ENCODE measurements around the gene PLEKHJ1. TPM values are rescaled to one million over a fixed set of nuclear protein-coding genes. Genes with fewer than 3 reads are reported as not detected.

The PLEKHJ1 gene
- total RNA-seq, 1 experiment from 2014 or later = 189 TPM

- ChIA-PET CTCF (interaction anchor here (0.5 to 3.0 kb wide), 11 partner anchors 12 to 127 kb away, joined by 3 to 42 read pairs (median 9); no protein-coding TSS in a partner anchor), POLR2A (no interaction called here)
- peak overlapping the region; percentile 98 for H3K27ac Mint-ChIP-seq
- peak; percentile 89 for DNase-seq (ENCODE audit: low spot score)
- no peaks in the 10 kb centered on the region for H3K9me3 Mint-ChIP-seq
- peak; percentile 61 for ATAC-seq
- H3K27me3 Mint-ChIP-seq (ENCODE audit: low read depth) = no peaks in the 10 kb centered on the region; the same call in 1 of the 2 replicates
- H3K4me3 Mint-ChIP-seq = peak overlapping the region; percentile 59
- H3K36me3 Mint-ChIP-seq = peaks cover 8% of the 10 kb centered on the region
- peaks cover 23% of the 10 kb centered on the region for H3K4me1 Mint-ChIP-seq
- TF ChIP-seq ATF6 (CRISPR knock-in tag; IDR thresholded peaks at IDR 0.05) = 0 out of 2 replicates have a peak, but pooled peaks have one; percentile 78
- no peak for TF ChIP-seq ZNF532 (CRISPR knock-in tag; IDR thresholded peaks at IDR 0.05; ENCODE audit: borderline replicate concordance)
- no peak; the same call in 1 of the 2 replicates for TF ChIP-seq CREM (CRISPR knock-in tag; IDR thresholded peaks at IDR 0.05)
- no peak for TF ChIP-seq ZSCAN18 (CRISPR knock-in tag; IDR thresholded peaks at IDR 0.05)
- no peak for TF ChIP-seq SMAD3 (CRISPR knock-in tag; IDR thresholded peaks at IDR 0.05; ENCODE audit: borderline replicate concordance)
- TF ChIP-seq ARID4B (CRISPR knock-in tag; IDR thresholded peaks at IDR 0.05; ENCODE audit: borderline replicate concordance) = 0 out of 2 replicates have a peak, but pooled peaks have one; percentile 72
- TF ChIP-seq NR2C2 (CRISPR knock-in tag; IDR thresholded peaks at IDR 0.05) = peak; percentile 94
- TF ChIP-seq USF2 (CRISPR knock-in tag; IDR thresholded peaks at IDR 0.05) = no peak
- 0 out of 2 replicates have a peak, but pooled peaks have one; percentile 59 for TF ChIP-seq SMAD4 (CRISPR knock-in tag; IDR thresholded peaks at IDR 0.05)
- peak; percentile 95 for TF ChIP-seq CTCF (IDR thresholded peaks at IDR 0.05)
- no peak for TF ChIP-seq NR1H2 (CRISPR knock-in tag; IDR thresholded peaks at IDR 0.05)
- TF ChIP-seq ZNF138 (CRISPR knock-in tag; conservative IDR thresholded peaks at IDR 0.05) = no peak
- TF ChIP-seq NR3C1 (CRISPR knock-in tag; conservative IDR thresholded peaks at IDR 0.05; ENCODE audit: low read depth) = peak; percentile 86; the same call in 1 of the 2 replicates
- no peak for TF ChIP-seq ZBTB21 (CRISPR knock-in tag; IDR thresholded peaks at IDR 0.05; ENCODE audit: borderline replicate concordance)
- TF ChIP-seq NFATC4 (CRISPR knock-in tag; IDR thresholded peaks at IDR 0.05) = 0 out of 2 replicates have a peak, but pooled peaks have one; percentile 51
- peak; percentile 73; the same call in 1 of the 2 replicates for TF ChIP-seq SP1 (CRISPR knock-in tag; conservative IDR thresholded peaks at IDR 0.05)
- no peak for TF ChIP-seq ZNF425 (CRISPR knock-in tag; conservative IDR thresholded peaks at IDR 0.05)
- TF ChIP-seq TEAD1 (CRISPR knock-in tag; IDR thresholded peaks at IDR 0.05) = peak; percentile 72
Observed at GRCh38 chr19:2273356-2274184, 37.4 kb upstream of the PLEKHJ1 start.

Measured in WTC11 (cell line).